Measurements from ENCODE around the gene YOD1. TPM values are rescaled to one million over a fixed set of nuclear protein-coding genes. Genes with fewer than 3 reads are reported as not detected.

The YOD1 gene
- total RNA-seq, 4 donors from 2014 or later, result 9.6 to 32.0 (median 22.9) TPM

GRCh38 chr1:207009182-207009850 lies 41.7 kb downstream of the YOD1 start:
- DNase-seq, result no peak
- intact Hi-C loops (cut with DNase I), result no loop called here
- Histone ChIP-seq H3K4me1 (peaks cover 0 to 40% (median 0%) of the 10 kb centered on the region in 3 donors), H3K27ac (peak overlapping the region in 2 of 4 donors; percentile 68 to 72), H3K27me3 (no peaks in the 10 kb centered on the region), H3K36me3 (no peaks in the 10 kb centered on the region), H3K9me3 (no peaks in the 10 kb centered on the region), H3K4me3 (no peak overlapping the region)
- 87 to 95% methylated on average over 10 of the region's 10 CpGs for WGBS, 2 donors
- TF ChIP-seq CTCF (IDR thresholded peaks at IDR 0.05) (no peak), POLR2A (IDR thresholded peaks at IDR 0.05) (no peak)

- no peaks in the 10 kb centered on the region for H3K9me3 ChIP-seq
- peak overlapping the region; percentile 4 to 65 (median 60) for H3K27ac ChIP-seq
- H3K4me1 ChIP-seq, result peaks cover 0 to 58% (median 7%) of the 10 kb centered on the region in 3 donors
- no peaks in the 10 kb centered on the region for H3K27me3 ChIP-seq
- no peak for DNase-seq
- no peak overlapping the region for H3K4me3 ChIP-seq
- intact Hi-C loops (cut with DNase I), result no loop called here
- 52 to 54% methylated on average over 5 of the region's 5 CpGs for WGBS, 2 donors
- TF ChIP-seq CTCF (IDR thresholded peaks at IDR 0.05), result no peak
- TF ChIP-seq POLR2A (IDR thresholded peaks at IDR 0.05), result no peak
- no peaks in the 10 kb centered on the region for H3K36me3 ChIP-seq
Measured at GRCh38 chr1:207007352-207008033, 43.5 kb downstream of the YOD1 start.

GRCh38 chr1:207006914-207007313 lies 44.1 kb downstream of the YOD1 start:
- Histone ChIP-seq H3K27me3 (no peaks in the 10 kb centered on the region), H3K4me1 (peaks cover 0 to 64% (median 7%) of the 10 kb centered on the region in 3 donors), H3K9me3 (no peaks in the 10 kb centered on the region), H3K27ac (peak overlapping the region in 3 of 4 donors; percentile 57 to 65 (median 62)), H3K4me3 (no peak overlapping the region), H3K36me3 (no peaks in the 10 kb centered on the region)
- no peak for TF ChIP-seq CTCF (IDR thresholded peaks at IDR 0.05)
- TF ChIP-seq POLR2A (IDR thresholded peaks at IDR 0.05), result no peak
- no peak for DNase-seq
- 58 to 65% methylated on average over 3 of the region's 3 CpGs for WGBS, 2 donors
- intact Hi-C loops (cut with DNase I), result no loop called here

GRCh38 chr1:207006083-207006482 lies 44.9 kb downstream of the YOD1 start:
- DNase-seq, result no peak
- 81 to 95% methylated on average over 3 of the region's 3 CpGs for WGBS, 2 donors
- H3K4me3 ChIP-seq, result no peak overlapping the region
- H3K36me3 ChIP-seq, result no peaks in the 10 kb centered on the region
- intact Hi-C loops (cut with DNase I), result no loop called here
- no peaks in the 10 kb centered on the region for H3K27me3 ChIP-seq
- no peaks in the 10 kb centered on the region for H3K9me3 ChIP-seq
- H3K27ac ChIP-seq, result no peak overlapping the region
- no peak for TF ChIP-seq POLR2A (IDR thresholded peaks at IDR 0.05)
- TF ChIP-seq CTCF (IDR thresholded peaks at IDR 0.05), result no peak
- peaks cover 0 to 72% (median 7%) of the 10 kb centered on the region in 3 donors for H3K4me1 ChIP-seq

All from esophagus squamous epithelium (tissue), 5 donors.